Measurements from ENCODE around the gene PRKRA. TPM values are rescaled to one million over a fixed set of nuclear protein-coding genes. Genes with fewer than 3 reads are reported as not detected.

Gene PRKRA
- total RNA-seq, 1 donor from 2014 or later, result 61.3 TPM

- Mint-ChIP-seq H3K4me3 (no peak overlapping the region), H3K27ac (no peak overlapping the region), H3K36me3 (ENCODE audit: low read depth) (peaks cover 7% of the 10 kb centered on the region), H3K4me1 (peaks cover 14% of the 10 kb centered on the region), H3K27me3 (no peaks in the 10 kb centered on the region), H3K9me3 (no peaks in the 10 kb centered on the region)
- ChIA-PET POLR2A (no interaction called here), CTCF (interaction anchor here (0.9 to 1.1 kb wide), 2 partner anchors 26 to 287 kb away, joined by 3 read pairs; no protein-coding TSS in a partner anchor)
- TF ChIP-seq, protein P1, sequence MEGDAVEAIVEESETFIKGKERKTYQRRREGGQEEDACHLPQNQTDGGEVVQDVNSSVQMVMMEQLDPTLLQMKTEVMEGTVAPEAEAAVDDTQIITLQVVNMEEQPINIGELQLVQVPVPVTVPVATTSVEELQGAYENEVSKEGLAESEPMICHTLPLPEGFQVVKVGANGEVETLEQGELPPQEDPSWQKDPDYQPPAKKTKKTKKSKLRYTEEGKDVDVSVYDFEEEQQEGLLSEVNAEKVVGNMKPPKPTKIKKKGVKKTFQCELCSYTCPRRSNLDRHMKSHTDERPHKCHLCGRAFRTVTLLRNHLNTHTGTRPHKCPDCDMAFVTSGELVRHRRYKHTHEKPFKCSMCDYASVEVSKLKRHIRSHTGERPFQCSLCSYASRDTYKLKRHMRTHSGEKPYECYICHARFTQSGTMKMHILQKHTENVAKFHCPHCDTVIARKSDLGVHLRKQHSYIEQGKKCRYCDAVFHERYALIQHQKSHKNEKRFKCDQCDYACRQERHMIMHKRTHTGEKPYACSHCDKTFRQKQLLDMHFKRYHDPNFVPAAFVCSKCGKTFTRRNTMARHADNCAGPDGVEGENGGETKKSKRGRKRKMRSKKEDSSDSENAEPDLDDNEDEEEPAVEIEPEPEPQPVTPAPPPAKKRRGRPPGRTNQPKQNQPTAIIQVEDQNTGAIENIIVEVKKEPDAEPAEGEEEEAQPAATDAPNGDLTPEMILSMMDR (IDR thresholded peaks at IDR 0.05), result no peak
- DNase-seq, result no peak
- no peak for ATAC-seq (ENCODE audit: low read depth)
- intact Hi-C loops (cut with micrococcal nuclease), result no loop called here
Observed at GRCh38 chr2:178418426-178418825, 32.5 kb downstream of the PRKRA start.

- ChIA-PET POLR2A (interaction anchor here (0.7 kb wide), 1 partner anchor 81 kb away, joined by 4 read pairs; no protein-coding TSS in a partner anchor), CTCF (interaction anchor here (1.1 kb wide), 1 partner anchor 286 kb away, joined by 3 read pairs; no protein-coding TSS in a partner anchor)
- ATAC-seq (ENCODE audit: low read depth) (no peak), DNase-seq (no peak)
- TF ChIP-seq, protein P1 (IDR thresholded peaks at IDR 0.05), result no peak
- Mint-ChIP-seq H3K4me3 (no peak overlapping the region), H3K9me3 (no peaks in the 10 kb centered on the region), H3K4me1 (peaks cover 20% of the 10 kb centered on the region), H3K36me3 (ENCODE audit: low read depth) (peaks cover 8% of the 10 kb centered on the region), H3K27ac (no peak overlapping the region), H3K27me3 (no peaks in the 10 kb centered on the region)
- intact Hi-C loops (cut with micrococcal nuclease), result no loop called here
Observed at GRCh38 chr2:178417916-178418315, 33.1 kb downstream of the PRKRA start.

- ChIA-PET CTCF (interaction anchor here (4.2 kb wide), 1 partner anchor 19 kb away, joined by 57 read pairs; no protein-coding TSS in a partner anchor), POLR2A (no interaction called here)
- no peak for ATAC-seq (ENCODE audit: low read depth)
- H3K4me3 Mint-ChIP-seq, result no peak overlapping the region
- peaks cover 8% of the 10 kb centered on the region for H3K36me3 Mint-ChIP-seq (ENCODE audit: low read depth)
- H3K9me3 Mint-ChIP-seq, result no peaks in the 10 kb centered on the region
- H3K4me1 Mint-ChIP-seq, result peaks cover 21% of the 10 kb centered on the region
- no peaks in the 10 kb centered on the region for H3K27me3 Mint-ChIP-seq
- DNase-seq, result no peak
- TF ChIP-seq, protein P1 (IDR thresholded peaks at IDR 0.05), result no peak
- no peak overlapping the region for H3K27ac Mint-ChIP-seq
- intact Hi-C loops (cut with micrococcal nuclease), result no loop called here
Observed at GRCh38 chr2:178415979-178416378, 35.0 kb downstream of the PRKRA start.

DNA sequence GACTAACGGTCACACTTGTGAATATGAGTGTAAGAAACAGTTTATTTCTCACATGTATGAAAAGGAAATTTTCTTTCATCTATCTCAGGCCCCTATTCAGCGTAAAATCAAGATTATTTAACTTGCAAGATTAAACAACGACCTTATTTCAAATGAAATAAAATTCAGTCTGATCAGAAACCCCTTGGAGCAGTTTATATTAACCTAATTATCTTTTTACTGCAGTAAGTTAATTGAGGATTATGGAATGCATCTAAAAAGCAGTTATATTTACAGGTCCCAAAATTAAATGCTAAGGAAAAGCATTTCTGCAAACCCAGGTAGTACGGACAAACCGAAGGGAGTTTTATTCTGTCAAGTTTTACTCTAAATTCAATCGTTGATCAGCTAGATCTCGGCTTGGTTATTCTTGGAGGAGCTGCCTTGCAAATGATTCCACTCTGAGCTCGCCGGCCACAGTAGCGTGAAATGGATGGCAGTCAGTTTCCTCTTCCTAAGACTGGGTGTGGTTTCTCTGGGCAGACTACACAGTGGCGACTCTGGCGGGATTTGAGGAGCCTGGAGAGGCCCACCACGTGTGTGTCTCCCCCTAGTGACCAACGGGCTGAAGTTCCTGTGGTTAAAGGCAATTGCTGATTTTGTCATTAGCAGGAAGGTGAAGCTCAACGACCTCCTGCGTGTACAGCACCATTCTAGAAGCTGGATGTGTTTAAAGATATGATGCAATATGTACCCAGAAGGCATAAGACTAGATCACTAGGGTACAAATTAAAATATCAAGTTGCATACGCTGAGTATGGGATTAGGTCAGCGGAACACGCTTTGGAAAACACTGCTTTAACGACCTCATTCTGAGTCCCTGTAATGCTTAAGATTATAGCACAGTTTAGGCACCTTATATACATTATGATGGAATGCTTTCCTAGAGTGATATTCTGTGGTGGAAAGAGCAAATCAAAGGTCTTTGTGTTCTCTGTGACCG lies 36.4 kb downstream of the PRKRA start:
- Mint-ChIP-seq H3K4me1 (peaks cover 20% of the 10 kb centered on the region), H3K4me3 (peak overlapping the region; percentile 94), H3K27me3 (no peaks in the 10 kb centered on the region), H3K27ac (peak overlapping the region; percentile 89), H3K9me3 (no peaks in the 10 kb centered on the region), H3K36me3 (ENCODE audit: low read depth) (peaks cover 8% of the 10 kb centered on the region)
- ATAC-seq (ENCODE audit: low read depth) (peak; percentile 75), DNase-seq (peak; percentile 58)
- ChIA-PET CTCF (interaction anchor here (0.8 to 4.2 kb wide), 12 partner anchors 8 to 303 kb away, joined by 3 to 57 read pairs (median 5); partner anchors contain the start of genes PJVK, PRKRA and RBM45), POLR2A (interaction anchor here (0.6 to 2.7 kb wide), 4 partner anchors 10 to 302 kb away, joined by 3 to 25 read pairs (median 3); partner anchors contain the start of genes PJVK, PRKRA and RBM45)
- TF ChIP-seq, protein P1 (IDR thresholded peaks at IDR 0.05), result no peak
- intact Hi-C loops (cut with micrococcal nuclease), result loop anchor here (1.0 kb wide), 5 partner anchors 17 to 302 kb away; partner anchors contain the start of genes FKBP7 and RBM45

All from activated B cell treated with CpG ODN at 0.5 μM for 24 hours (primary cell).